DMS 273 (cell line): ENCODE data around the gene AOPEP.

Source experiments
- DNase-seq: peaks from one replicate; lab custom pipeline; 2025; ENCODE audit not compliant: unreplicated experiment; lab: John Stamatoyannopoulos, UW

AOPEP gene

GRCh38 chr9:94760010-94760409 lies 33.5 kb downstream of the AOPEP start:
- no peak for DNase-seq

DNA sequence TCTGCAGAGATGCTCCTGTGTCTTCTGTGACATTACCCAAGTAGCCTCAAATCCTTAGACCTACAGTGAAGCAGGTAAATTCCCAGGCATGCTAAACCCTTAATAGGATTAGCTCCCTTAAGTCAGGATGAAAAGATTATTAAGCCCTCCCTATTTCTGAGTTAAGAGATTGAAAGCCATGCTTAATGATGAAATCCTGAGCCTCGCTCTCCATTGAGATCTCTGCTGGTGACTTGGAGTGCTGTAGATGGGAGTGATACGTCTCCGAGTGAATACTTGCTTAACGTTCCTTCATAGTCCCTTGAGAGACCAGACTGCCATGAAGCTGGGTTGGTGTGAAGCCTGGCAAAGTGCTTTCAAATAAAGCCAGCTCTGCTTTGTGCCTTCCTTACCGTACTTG lies 34.2 kb downstream of the AOPEP start:
- no peak for DNase-seq

GRCh38 chr9:94761481-94761880 lies 35.0 kb downstream of the AOPEP start:
- no peak for DNase-seq

DNA sequence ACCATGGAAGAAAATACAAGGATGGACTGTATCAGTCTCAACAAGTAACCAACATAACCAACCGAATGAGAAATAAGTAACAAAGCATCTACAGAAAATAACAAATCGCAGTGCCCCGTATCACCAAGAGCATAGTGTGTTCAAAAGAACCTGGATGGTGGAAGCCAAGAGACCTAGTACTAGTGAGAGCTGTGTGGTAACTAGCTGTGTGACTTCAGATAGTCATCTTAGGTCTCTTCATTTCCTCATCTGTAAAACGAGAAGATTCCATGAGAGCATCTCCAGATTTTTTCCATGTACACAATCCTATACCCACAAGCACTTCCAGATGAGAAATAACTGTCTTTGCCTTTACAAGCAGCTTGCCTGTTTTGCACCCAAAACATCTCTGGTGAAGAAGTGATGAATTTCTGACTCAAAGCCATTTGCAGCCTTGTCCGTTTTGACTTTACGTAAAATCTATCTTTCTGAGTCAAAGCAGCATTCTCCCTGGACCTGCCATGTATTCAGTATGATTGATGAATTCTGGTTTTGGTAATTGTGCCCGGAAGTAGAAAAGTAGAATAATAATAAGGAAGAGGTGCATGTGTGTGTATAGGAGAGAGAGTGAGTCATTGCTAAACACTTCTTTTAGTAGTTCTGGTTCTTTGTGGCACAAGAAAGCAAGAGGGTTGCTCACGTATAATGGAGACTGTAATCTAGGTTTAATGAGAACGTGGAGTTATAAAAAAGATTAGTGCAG lies 41.0 kb downstream of the AOPEP start:
- no peak for DNase-seq

DNA sequence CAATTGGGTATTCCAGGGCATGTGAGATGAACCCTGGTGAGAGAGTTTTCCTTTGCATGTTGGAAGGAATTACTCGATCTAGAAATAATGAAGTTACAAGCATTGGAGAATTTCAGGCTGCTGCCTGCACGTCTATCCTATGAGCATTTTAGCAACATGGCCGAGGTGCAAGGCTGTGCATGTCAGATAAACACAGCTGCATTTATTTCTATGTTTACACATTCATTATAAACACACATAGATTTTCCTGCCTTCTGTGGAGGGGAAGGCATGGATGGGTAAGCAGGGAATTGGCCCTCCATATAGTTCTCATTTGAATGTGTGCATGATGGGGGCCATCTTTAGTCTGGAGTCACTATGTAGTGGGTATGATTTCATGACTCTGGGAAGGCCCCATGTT lies 42.3 kb downstream of the AOPEP start:
- no peak for DNase-seq

- no peak for DNase-seq
These were observed 43.8 kb downstream of the AOPEP start for GRCh38 chr9:94770334-94770733.

GRCh38 chr9:94771096-94771495 lies 44.6 kb downstream of the AOPEP start:
- no peak for DNase-seq

GRCh38 chr9:94772144-94772543 lies 45.6 kb downstream of the AOPEP start:
- DNase-seq = no peak

- DNase-seq = peak; percentile 82
These were observed 46.3 kb downstream of the AOPEP start for GRCh38 chr9:94772639-94773303.

DNA sequence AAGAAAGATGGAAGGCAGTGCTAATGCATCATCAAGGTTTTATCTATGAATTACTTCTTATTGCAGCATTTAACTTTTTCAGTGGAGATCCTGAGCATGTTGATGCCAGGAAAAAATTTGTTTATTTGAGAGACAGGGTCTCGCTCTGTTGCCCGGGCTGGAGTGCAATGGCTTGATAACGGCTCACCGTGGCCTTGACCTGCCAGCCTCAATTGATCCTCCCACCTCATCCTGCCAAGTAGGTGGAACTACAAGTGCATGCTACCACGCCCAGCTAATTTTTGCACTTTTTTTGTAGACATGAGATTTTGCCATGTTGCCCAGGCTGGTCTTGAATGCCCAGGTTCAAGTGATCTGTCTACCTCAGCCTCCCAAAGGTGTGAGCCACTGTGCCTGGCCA lies 47.2 kb downstream of the AOPEP start:
- no peak for DNase-seq

- no peak for DNase-seq
These were observed 51.5 kb downstream of the AOPEP start for GRCh38 chr9:94778013-94778412.

DNA sequence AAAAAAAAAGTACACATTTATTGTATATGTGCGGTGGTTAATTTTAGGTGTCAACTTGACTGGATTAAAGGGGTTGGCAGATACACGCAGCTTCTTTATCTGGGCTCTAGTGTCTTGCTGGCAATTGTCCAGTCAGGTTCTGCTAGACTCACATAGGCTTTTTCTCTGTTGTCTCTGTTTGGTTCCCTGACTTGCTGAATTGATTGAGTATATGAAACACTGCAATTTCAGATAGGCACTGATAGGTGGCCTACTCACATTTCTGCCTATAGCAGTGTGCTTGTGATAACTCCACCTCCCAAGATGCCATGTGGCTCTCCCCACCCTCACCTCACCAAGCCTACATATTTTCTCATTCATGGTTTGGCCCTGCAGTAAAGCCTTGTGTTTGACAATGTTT lies 52.5 kb downstream of the AOPEP start:
- DNase-seq = peak; percentile 26

DNA sequence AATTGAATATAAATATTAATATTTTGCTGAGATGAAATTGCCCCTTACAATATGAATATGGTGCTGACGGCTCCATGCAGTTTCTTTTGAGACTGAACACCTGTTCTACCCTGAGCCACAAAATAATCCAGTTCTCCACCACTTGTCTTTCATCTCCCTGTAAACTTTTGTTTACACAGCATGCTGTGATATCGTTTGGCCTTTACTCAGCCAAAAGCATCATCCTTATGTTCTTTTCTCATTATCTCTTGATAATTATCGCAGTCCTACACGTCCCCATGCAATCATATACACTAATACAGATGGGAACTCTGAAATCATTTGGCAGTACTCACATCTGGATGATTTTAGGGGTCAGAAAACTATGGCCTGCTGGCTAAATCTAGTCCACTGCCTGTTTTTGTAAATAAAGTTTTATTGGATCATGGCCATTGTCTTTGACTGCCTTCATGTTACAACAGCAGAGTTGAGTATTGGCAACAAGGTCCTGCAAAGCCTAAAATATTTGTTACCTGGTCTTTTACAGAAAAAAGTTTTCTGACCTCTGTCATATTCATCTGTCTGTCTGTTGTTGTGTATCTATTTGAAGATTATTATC lies 53.3 kb downstream of the AOPEP start:
- no peak for DNase-seq

DNA sequence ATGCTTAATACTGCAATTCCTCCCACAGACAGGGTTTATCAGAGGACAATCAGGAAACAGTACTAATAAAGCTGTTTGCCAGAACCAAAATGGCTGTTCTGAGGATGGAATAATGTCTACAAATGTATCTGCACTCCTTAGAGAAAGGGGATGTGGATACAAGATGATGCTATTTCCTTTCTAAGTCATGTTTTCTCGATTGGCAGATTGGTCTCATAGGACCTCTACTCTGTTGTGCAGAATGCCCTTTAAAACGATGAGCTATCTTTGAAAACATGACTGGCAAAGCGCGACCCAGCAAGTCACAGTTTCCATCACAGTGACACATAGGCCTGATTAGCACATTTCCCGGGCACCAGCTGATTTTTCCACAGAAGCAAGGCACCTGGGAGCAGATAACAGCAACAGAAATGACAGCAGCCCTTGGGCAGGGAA lies 54.0 kb downstream of the AOPEP start:
- DNase-seq = no peak

GRCh38 chr9:94782355-94783101 lies 56.0 kb downstream of the AOPEP start:
- DNase-seq = no peak

GRCh38 chr9:94783102-94783682 lies 56.7 kb downstream of the AOPEP start:
- DNase-seq = peak; percentile 89

DNA sequence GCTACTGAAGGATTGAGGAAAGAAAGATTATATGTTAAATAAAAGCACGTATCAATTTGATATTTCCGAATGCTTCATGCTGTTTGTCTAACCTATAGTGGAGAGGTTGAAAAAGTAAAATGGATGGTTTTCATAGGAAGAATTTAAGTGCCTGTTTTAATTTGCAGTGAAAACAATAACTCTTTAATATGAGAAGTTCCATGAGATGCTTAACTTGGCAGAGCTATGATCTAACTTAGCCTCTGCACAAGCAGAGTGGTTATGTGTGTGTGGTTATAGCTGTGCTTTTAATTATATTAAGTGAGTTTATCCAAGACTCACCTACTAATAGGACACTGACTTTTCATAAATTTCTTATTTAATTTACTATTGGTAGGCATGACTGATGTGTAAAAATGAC lies 57.4 kb downstream of the AOPEP start:
- DNase-seq = no peak

- DNase-seq = no peak
These were observed 59.0 kb downstream of the AOPEP start for GRCh38 chr9:94785215-94786169.

GRCh38 chr9:94786586-94786985 lies 60.1 kb downstream of the AOPEP start:
- no peak for DNase-seq

- DNase-seq = no peak
These were observed 60.8 kb downstream of the AOPEP start for GRCh38 chr9:94787266-94787665.
